HG03457 (cell line): Measurements from ENCODE around the gene LYRM2.

Experiments used
- ATAC-seq: cut with Tn5 transposase; IDR thresholded peaks from one replicate; pipeline ENCODE4 v1.9.1; 2021; ENCODE audit warnings: moderate number of reproducible peaks; ENCODE audit not compliant: unreplicated experiment

LYRM2 gene

DNA sequence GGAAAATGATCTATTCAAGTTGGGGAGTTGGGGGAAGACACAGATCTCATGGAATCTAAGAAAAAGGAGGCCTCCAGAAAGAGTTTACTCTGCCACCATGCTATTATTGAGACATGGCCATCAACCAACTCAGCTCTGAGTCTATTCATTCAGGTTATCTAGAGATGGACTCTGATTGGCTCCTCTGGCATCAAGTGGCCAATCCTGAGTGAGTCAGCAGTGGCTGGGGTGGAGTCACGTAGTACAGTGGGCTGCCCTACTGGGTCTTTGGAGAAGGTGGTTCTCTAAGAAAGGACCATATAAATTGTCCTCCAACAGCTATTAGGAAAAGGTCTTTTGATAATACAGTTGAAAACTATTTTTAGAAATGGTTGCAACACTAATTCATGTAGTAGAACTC is 42.1 kb downstream of the LYRM2 start:
- ATAC-seq: no peak

DNA sequence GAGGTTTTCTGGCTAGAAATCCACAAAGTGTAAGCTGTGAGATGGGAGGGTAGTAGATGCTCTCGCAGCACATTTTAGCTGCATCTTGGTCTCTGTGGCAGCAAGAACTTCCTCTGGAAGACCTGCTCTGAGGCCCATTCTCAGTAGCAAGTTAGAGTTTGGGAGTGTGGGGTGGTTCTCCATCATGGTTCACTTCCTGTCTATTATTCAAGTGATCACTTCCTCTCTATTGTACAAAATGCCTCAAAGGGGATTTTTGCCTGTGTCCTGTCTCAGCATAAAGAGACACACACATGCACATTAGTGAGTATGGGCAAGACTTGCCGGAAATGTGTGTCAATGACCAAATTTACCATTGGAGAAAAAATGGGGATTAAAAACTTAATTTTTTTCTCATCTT is 42.5 kb downstream of the LYRM2 start:
- ATAC-seq: peak; percentile 84

DNA sequence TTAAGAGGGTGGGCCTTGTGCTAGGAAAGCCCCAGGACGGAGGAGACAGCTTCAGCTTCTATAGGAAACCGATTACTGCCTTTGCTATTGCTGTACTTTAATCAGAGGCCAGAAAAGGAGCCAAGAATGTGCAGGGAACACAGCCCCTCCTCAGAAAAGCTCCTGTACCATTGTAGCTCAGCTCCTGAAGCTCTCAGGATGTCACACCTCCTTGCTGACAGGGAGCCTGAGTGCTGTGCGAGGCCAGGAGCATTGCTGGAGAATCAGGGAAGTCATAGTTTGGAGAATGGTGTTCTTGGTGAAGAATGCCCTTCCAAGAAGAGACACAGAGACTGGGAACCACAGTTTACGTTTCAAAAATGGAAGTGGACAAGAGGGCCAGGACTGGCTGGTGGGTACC is 46.8 kb downstream of the LYRM2 start:
- no peak for ATAC-seq

DNA sequence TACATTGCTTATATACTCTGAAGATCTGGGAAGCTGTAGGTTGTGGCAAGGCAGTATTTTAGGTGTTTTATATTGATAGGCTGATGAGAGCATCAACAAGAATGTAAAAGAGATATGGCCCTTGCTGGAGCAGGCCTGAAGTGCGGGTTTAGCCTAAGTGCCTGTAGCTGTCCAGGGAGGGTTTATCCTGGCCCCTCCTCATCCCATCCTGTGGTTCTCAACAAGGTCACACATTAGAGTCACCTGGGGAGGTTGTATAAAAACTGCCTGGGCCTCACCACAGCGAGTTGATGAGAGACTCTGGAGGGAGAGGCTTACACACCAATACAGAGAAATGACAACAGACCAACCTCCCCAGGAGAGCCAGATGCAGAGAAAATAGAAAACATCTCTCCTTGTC is 48.4 kb downstream of the LYRM2 start:
- no peak for ATAC-seq

DNA sequence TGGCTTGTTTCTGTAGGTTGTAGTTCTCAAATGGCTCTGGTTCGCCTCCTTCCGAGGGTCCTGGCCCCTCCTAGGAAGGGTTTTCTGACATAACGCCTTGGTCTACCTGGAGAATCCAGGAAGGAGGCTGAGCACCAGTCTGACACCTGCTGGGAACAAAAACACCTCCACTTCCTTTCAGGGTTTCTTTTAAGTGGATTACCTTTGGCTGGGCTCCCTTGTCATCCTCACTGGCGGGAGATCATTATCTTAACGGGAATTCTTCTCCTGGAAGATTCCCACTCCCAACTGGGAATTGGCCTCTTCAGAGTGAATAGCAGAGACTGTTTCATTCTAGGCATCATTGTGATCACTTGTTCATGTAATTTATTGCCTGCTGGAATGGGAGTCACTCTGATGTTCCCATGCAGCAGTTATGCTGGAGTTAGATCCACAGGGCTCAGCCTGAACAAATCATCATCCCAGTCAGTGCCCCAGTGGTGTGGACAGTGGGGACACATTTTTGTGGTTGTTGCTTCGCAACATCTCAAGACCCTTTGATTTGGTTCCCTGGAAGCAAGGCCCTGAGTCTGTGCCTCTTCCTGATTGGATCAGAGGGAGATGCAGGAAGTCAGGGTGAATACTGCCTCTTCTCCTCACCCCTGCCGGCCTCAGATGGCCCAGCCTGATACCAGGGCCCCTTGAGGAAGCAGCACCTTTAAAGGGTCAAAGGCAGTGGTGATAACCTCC is 49.1 kb downstream of the LYRM2 start:
- no peak for ATAC-seq

DNA sequence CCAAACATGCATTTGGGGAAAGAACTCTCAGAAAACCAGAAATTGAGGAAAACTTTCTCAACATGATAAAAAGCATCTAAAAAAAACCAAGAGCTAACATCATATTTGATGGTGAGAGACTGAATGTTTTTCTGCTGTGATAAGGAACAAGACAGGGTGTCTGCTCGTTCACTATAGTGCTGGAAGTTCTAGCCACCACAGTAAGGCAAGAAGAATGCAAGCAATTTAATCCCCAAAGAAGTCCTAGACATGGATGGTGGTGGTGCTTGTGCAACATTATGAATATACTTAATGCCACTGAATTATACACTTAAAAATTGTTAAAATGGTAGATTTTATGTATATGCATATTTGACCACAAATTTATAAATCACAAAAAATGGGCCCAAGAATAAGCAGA is 53.4 kb downstream of the LYRM2 start:
- ATAC-seq: no peak

DNA sequence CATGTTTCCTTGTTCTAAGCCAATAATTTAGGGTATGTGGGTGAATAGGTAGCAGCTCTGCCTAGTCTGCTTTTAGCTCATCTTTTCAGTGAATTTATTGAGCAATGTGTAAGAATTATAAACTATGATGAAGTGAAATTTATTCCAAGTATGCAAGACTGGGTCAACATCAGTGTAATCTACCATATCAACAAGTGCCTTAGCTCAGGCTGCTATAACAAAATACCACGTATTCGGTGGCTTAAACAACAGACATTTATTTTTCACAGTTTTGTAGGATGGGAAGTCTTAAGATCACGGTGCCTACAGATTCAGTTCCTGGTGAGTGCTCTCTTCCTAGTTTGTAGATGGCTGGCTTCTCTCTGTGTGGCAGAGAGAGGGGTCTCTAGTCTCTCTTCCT is 54.0 kb downstream of the LYRM2 start:
- ATAC-seq: no peak

DNA sequence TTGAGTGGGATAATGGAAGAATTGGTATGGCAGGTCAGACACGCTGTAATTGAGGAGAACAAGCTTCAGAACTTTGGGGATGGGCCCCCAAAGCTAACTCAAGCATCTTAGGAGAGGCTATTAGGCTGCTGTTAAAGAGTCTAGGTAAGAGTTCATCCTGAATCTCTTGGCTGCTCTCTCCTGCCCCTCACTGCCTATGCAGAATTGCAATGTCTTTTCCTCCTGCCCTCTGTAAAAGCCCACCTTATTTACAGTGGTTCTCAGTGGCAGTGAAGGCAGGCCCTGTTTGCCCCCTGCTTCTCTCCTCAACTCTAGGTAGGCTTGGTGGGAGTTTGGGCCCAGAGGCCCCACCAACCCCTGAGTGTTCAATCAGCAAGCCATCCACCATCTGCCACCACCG is 55.0 kb downstream of the LYRM2 start:
- ATAC-seq: no peak

DNA sequence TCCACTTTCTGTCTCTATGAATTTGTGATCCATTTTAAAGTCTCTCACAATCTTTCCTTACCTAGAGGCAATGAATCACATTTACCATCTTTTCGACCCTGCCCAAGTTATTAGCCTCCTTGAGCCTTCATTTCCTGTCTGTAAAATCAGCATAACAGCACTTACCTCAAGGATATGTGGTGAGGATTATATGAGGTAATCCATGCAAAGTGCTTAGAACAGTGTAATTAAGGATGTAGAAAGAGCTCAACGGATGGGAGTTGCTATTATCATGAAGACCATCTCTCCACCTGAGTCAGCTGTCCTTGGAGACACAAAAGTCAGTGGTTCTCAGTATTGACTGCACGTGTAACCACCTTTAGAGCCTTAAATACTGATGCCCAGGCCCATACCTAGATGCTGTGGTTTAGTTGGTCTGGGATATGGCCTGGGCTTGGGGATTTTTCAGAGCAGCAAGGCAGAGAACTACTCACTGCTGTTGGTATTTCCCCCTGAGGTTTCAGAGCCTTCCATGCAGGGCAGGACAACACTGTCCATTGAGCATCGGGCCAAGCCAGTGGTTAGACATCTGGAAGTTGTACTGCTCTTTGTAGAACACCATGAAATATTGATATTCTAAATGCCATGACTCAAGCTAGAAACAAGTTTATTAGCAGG is 55.8 kb downstream of the LYRM2 start:
- ATAC-seq: no peak

DNA sequence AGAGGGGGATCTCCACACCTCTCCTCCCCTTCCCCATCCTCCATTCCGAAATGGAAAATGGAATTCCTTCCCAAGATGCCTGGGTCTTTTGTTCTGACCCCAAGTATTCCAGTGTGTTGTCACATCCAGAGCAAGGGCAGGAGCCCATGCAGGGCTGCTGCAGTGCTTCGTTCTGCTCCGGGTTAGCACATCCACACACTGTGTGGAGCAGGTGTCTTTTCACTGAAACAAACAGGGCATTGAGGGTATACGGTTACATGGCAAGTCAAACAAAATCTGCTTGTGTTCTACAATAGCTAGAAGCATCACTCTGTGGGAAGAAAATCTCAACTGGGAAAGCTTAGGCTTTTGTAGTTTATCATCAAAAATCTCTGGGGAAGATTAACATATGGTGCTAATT is 56.9 kb downstream of the LYRM2 start:
- no peak for ATAC-seq

DNA sequence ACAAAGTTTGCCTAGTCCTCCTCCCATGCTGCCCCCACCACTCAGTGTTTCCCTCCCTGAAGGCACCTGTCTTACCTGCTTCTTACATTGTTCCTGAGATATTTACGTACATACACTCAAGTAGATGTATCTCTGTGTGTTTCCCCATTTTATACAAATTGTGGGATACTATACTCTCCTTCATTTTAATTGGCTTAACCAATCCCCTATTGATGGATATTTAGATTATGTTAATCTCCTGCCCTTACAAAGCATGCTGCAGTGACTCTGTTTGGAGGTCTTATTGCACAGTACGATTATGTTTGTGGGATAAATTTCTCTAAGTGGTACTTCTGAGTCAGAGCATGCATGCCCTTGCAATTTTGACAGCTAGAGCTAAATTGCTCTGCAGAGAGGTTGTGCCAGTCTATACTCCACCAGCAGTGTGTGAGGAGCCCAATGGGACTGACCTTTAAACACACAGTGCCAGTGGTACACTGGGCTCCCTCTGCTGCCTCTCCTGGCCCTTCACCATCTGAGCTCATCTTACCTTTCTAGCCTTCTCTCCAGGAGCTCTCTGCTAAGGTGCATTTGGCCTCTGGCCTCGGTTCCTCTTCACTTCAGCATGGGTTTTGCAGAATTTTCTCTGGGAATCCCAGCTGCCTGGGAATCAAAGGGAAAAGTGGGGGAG is 57.4 kb downstream of the LYRM2 start:
- no peak for ATAC-seq

DNA sequence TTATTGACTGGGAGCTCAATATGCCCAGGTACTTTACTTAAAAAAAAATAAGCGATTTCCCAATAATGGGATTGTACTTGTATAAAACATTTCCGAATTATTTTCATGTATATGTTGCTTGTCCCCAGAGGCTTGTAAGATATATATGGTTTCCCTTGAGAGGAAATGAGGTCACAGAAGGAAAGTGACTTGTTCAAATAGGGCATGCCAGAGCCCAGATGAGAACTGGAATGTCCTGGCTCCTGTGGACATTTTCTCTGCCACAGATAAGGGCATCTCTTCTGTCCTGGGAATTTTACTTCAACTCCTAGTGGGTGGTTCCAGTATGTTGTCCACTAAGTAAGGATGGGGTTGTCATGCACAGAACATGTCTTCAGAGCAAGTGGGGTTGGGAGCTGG is 63.0 kb downstream of the LYRM2 start:
- no peak for ATAC-seq

DNA sequence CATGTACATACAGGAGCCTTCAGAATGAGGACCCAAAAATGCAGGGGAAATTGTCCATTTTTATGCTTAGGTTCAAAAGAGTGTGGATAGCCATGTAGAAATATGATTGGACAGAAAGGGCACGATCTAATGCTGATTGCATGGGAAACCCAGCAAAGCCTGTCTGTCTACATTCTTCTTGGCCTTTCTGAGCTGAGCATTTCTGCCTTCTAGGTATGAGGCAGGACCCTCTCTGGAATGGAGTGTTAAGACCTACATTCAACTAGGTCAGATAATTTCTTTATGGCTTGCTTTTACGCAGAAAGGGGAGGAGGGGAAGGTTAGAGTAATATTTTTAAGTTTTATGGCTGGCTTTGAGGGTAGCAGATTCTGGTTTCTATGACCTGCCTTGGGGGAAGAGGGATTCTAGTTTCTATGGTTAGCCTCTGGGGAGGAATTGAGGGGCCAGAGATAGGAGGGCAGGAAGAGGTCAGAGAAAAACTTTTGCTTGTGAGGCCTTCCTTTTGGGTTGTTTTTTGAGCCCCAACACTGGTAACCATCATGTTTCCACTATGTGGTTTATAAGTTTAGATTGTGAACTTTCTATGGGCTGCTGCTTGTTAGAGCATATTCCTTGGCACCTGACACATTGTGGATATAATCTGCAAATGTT is 63.5 kb downstream of the LYRM2 start:
- ATAC-seq: no peak

DNA sequence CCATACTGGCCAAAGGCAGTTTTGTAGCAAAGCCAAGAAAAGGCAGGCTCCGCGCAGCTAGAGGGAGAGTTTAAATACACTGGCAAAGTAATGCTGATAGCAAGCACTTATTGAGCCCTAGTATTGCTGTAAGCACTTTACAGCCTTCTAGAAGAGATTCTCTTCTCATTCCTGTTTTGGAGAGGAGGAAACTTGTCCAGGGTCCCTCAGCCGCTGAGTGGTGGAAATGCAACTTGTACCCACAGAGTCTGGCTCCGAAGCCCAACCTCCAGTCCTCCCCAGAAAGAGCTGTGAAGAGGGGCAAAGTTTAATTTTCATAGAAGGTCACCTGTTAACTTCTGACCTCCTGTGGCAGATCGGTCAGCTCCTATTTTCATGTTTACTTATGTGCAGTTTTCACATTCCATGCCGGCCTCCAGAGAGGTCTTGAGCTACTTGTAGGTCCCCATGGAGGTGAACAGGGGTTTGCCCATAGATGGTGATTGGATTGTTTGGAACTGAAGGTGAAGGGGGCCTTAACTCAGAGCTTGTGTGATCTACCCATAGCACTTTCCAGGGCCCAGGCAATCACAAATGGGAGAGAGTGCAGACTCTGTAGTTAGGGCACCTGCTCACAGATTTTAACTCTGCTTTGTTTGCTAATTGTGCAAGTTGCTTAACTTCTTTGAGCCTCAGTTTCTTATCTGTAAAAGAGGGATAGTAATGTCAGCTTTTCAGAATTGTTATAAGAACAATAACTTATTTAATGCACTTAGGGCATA is 70.7 kb downstream of the LYRM2 start:
- no peak for ATAC-seq

DNA sequence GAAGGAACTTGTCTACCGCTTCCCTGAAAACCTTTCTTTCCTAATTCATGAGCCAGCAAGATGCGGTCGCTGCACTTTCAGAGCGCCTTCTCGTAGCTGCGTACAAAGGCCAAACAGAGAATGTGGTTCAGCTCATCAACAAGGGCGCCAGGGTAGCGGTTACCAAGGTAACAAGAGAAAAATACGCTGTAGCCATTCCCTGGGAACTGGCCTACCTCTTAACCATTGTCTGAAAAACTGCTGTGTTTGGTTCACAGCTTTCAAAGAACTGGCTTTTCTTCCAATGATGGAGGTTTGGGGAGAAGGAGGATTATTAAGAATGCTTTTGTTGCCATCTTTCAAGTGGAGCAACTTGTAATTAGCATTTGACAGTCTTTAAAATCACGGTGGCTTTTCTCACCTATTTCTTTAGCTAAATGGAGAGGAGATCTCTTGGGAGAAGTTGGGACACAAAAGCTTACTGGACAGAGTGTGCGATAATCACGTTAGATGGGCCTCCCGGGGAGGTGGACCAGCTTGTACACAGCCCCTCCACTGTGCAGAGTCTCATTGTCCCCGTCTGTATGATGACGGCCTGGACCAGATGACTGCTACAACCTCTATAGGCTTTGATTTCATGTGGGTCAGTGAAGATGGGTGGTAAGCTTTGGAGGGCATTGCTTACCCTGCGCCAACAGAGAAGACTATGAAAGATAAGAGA is 71.5 kb downstream of the LYRM2 start:
- no peak for ATAC-seq

DNA sequence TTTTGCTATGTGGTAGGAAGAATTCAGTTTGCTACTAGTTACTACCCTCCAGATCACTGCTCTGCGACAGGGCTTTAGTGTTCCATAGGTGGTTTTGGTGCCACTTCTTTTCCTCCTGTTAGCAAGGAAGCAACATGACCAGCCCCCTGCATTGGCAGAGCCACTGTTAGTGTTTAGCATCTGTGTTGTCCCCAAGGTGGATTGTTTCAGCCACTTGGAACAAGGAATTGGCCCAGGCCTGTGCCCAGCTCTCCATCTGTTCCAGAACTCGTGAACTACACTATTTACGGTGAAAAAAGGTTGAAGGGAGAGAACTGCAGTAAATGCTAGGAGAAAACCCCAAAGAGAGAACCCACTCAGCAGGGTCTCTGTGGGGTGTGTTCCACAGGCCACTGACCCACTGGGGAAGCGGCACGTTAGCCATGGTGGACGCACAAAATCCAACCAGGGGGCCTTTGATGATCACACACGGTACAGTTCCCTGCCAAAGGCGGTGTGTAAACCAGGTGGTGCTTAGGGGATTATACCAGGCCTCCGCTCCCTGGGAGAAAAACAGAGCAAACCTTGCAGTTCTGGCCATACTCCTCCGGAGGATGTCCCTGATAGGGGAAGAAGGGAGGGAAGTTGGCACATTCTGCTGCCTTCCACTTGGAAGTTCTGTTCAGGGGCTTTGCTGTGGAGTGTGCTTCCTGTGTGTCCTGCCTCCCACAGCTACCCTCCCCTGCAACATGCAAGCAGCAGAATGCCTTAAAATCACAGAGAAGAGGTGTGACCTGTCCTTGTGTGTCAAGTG is 72.3 kb downstream of the LYRM2 start:
- no peak for ATAC-seq

DNA sequence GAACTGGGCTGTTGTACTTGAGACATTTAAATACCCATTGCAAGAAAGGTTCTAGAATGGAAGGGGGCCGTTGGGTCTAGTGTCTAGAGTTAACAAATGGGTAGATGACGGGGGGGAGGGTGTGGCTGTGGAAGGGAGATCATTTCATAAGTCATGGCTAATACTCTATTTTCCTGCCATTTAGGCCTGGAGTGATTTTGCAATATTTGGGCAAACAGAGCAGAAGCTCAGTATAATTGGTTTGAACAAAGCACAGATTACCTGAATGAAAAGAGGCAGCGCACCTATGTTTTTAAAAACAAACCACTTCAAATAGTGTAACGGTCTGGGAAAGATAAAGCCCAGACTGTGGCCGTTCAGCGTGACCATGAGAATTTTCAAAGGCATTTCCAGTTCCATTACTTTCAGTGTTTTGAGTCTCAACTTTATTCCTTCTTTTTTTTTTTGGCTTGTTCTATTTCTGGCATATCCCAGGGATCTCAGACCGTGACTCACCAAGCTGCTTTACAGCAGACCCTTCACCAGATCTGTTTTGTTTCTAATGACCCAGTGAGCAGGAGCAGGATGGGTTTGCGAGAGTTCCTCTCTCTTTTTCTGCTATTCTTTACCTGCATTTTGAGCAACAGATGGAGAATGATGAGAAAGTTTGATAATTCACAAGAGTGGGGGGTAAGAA is 73.7 kb downstream of the LYRM2 start:
- no peak for ATAC-seq

DNA sequence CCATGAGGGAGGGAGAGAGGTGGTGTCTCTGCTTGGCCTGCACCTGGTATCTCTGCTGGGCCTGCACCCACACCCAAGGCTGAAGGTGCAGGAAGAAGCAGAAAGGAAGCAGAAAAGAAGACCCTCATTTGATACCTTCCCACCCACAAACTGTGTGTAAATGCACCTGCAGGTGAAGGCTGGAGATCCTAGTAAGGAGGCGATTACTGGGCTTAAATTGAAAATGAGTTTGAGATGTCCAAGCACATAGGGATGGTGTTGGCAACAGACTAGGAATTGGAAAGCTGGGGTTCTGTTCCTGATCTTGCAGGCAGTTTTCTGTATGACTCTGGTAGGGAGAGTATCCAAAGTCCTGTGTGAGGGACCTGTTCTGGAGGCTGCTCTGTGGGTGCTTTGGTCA is 74.7 kb downstream of the LYRM2 start:
- ATAC-seq: no peak
